HG02588 (cell line): ENCODE measurements around the gene NTRK1.

ENCODE experiments used
- ATAC-seq: cut with Tn5 transposase; IDR thresholded peaks from one replicate; pipeline ENCODE4 v1.9.1; 2021; ENCODE audit warnings: mild to moderate bottlenecking, moderate library complexity; ENCODE audit not compliant: unreplicated experiment

Gene NTRK1

DNA sequence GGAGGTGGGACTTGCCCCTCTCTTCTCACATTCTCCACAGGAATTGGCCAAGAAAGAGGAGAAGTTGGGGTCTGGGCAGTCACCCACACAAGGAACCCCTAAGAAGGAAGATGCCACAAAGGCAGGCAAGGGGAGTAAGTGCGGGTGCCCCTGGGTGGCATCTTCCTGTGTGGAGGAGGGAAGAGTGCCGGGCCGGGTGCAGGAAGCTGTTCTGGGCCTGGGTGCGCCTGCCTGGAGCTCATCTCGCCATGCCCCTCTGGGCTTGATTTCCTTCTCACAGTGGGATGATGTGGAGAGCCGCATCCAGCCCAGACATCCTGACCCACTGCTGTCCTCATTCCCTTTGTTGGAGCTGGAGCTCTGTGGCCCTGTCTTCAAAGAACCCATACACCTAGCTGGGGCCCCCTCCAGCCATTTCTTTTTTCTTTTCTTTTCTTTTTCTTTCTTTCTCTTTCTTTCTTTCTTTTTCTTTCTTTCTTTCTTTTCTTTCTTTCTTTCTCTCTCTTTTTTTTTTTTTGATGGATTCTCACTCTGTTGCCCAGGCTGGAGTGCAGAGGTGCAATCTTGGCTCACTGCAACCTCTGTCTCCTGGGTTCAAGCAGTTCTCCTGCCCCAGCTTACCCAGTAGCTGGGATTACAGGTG, 69.1 kb downstream of the NTRK1 start:
- ATAC-seq = no peak

DNA sequence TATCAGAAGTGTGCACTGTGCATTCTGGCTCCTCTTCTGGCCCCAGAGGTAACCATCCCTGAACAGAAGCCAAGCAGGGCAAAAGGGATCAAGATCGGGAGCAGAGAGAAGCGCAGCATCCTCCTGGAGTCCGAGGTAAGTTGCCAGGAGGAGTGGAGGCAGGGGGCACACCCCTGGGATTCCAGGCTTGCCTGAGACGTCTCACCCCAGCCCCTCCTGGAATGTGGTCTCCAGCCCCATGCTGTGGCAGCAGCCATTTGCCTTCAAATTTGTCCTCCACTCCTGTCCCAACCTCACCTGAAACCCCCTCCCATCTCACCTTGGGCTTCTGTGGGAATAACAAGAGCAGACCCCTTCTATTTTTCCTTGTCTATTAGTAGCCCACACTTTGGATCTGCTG, 69.8 kb downstream of the NTRK1 start:
- ATAC-seq = no peak
